Astrocyte of the cerebellum (primary cell): ENCODE results near the gene EFNA1.

Source experiments
- DNase-seq: peaks from one replicate; pipeline ENCODE4 v3.0.0-alpha.2; 2011; ENCODE audit warnings: low read depth
- H3K4me3 ChIP-seq: 2 replicates; pipeline ENCODE4 v1.5.1; 2011; ENCODE audit warnings: mild to moderate bottlenecking, low read depth, low read length, moderate library complexity
- CTCF ChIP-seq: IDR thresholded peaks from 2 replicates; pipeline ENCODE4 v1.5.1; 2012; ENCODE audit warnings: low read length, low read depth, moderate library complexity, mild to moderate bottlenecking; ENCODE audit errors: missing control alignments
- in situ Hi-C: cut with HindIII; loops from 2 replicates; pipeline ENCODE4 v1.10.0; 2017; ENCODE audit warnings: low sequenced_read_pairs

EFNA1 gene

DNA sequence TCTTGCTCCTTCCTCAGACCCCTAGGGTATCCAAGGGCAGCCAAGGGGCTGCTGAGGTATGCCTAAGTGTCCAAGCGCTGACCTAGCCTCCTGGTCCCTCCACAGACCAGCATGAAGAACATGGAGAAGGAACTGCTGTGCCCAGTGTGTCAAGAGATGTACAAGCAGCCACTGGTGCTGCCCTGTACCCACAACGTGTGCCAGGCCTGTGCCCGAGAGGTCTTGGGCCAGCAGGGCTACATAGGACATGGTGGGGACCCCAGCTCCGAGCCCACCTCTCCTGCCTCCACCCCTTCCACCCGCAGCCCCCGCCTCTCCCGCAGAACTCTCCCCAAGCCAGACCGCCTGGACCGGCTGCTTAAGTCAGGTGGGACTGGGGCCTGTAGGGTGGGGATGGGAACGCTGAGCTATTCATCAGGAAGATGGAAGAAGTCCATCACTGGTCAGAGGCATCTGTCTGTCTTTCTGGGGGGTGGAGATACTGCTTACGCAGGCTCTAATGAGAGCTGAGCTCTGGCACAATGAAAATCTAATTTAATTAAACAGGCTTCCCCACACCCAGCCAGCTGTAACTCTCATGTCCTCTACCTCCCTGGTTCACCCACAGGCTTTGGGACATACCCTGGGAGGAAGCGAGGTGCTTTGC, 47.7 kb downstream of the EFNA1 start:
- DNase-seq, result no peak

GRCh38 chr1:155175927-155176371, 48.3 kb downstream of the EFNA1 start:
- in situ Hi-C loops, result no loop called here
- TF ChIP-seq CTCF, result no peak
- H3K4me3 ChIP-seq, result no peak overlapping the region
- DNase-seq, result no peak

More for the DNA sequence above, 47.7 kb downstream of the EFNA1 start:
- peak overlapping the region; percentile 96 for H3K4me3 ChIP-seq
- in situ Hi-C loops, result no loop called here
- TF ChIP-seq CTCF, result no peak

GRCh38 chr1:155176544-155177071, 48.9 kb downstream of the EFNA1 start:
- in situ Hi-C loops, result no loop called here

GRCh38 chr1:155177192-155177917, 49.7 kb downstream of the EFNA1 start:
- DNase-seq, result no peak
- no peak overlapping the region for H3K4me3 ChIP-seq
- TF ChIP-seq CTCF, result no peak
- in situ Hi-C loops, result no loop called here

More at GRCh38 chr1:155176544-155177071, 48.9 kb downstream of the EFNA1 start:
- no peak overlapping the region for H3K4me3 ChIP-seq
- peak; percentile 34 for DNase-seq
- TF ChIP-seq CTCF, result peak; percentile 96

DNA sequence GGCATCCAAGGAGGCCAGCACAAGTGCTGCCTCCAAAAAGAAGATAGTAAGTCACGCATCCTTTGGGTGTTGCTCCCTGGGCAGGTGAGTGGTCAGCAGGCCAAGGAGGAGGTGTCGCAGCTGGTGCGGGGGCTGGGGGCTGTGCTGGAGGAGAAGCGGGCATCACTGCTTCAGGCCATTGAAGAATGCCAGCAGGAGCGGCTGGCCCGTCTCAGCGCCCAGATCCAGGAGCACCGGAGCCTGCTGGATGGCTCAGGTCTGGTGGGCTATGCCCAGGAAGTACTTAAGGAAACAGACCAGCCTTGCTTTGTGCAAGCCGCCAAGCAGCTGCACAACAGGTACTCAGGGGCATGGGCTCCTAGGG, 50.2 kb downstream of the EFNA1 start:
- DNase-seq, result no peak
- in situ Hi-C loops, result no loop called here
- TF ChIP-seq CTCF, result no peak
- H3K4me3 ChIP-seq, result no peak overlapping the region

- TF ChIP-seq CTCF, result no peak
- in situ Hi-C loops, result no loop called here
- no peak for DNase-seq
- no peak overlapping the region for H3K4me3 ChIP-seq
Measured at GRCh38 chr1:155178441-155179111, 50.9 kb downstream of the EFNA1 start.
